ENCODE measurements around the gene LRRK1.

Gene LRRK1

DNA sequence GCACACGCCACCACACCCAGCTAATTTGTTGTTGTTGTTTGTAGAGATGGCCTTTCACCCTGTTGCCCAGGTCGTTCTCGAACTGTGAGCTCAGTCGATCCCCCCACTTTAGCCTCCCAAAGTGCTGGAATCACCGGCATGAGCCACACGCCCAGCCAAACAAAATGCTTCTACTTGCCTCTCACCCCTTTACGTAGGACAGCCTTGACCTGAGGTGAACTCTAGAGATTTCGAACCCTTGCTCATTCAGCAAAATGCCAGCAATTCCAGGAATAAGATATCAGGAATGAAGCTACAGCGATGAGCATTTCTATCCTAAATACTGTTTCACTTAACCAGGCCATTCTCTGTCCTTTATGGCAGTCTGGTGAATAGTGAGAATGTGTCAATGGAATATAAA lies 135.0 kb downstream of the LRRK1 start:
- WGBS (ENCODE audit: extremely low coverage, insufficient coverage, low lambda C conversion rate), result no CpG with 5 or more reads among the region's 9 CpGs
- no peak for DNase-seq
- H2BK5ac ChIP-seq (ENCODE audit: low read length), result no peak overlapping the region

GRCh38 chr15:101054991-101055390 lies 135.8 kb downstream of the LRRK1 start:
- no CpG with 5 or more reads among the region's 12 CpGs for WGBS (ENCODE audit: extremely low coverage, insufficient coverage, low lambda C conversion rate)
- no peaks in the 10 kb centered on the region for H3K36me3 ChIP-seq (ENCODE audit: control insufficient read depth, insufficient read depth, low read length)

More for the DNA sequence above, 135.0 kb downstream of the LRRK1 start:
- no peak overlapping the region for H3K4me3 ChIP-seq (ENCODE audit: low read length)
- H3K27me3 ChIP-seq (ENCODE audit: insufficient read depth, low read length, poor library complexity), result no peaks in the 10 kb centered on the region
- no peak overlapping the region for H3K27ac ChIP-seq (ENCODE audit: low read depth, low read length)
- no peak overlapping the region for H4K5ac ChIP-seq (ENCODE audit: low read length)
- no peaks in the 10 kb centered on the region for H3K79me2 ChIP-seq (ENCODE audit: control insufficient read depth, insufficient read depth, low read length)
- no peak overlapping the region for H4K8ac ChIP-seq (ENCODE audit: low read depth, low read length)
- no peaks in the 10 kb centered on the region for H3K36me3 ChIP-seq (ENCODE audit: control insufficient read depth, insufficient read depth, low read length)
- no peak overlapping the region for H2AK5ac ChIP-seq (ENCODE audit: low read length)
- H2BK120ac ChIP-seq (ENCODE audit: low read depth, low read length), result no peak overlapping the region
- H3K4me1 ChIP-seq (ENCODE audit: control insufficient read depth, low read depth, low read length), result no peaks in the 10 kb centered on the region
- no peak overlapping the region for H3K9ac ChIP-seq (ENCODE audit: low read length)
- H3K4me2 ChIP-seq (ENCODE audit: low read length), result no peak overlapping the region
- H2BK15ac ChIP-seq (replicated peaks; ENCODE audit: low read depth), result no peak overlapping the region
- H3K4ac ChIP-seq (ENCODE audit: low read depth, low read length), result no peak overlapping the region
- no peak overlapping the region for H3K56ac ChIP-seq (ENCODE audit: low read length)
- H3K18ac ChIP-seq (ENCODE audit: low read length), result no peak overlapping the region
- H3K79me1 ChIP-seq (ENCODE audit: low read length), result no peaks in the 10 kb centered on the region
- H3K23ac ChIP-seq (ENCODE audit: low read length), result no peak overlapping the region

DNA sequence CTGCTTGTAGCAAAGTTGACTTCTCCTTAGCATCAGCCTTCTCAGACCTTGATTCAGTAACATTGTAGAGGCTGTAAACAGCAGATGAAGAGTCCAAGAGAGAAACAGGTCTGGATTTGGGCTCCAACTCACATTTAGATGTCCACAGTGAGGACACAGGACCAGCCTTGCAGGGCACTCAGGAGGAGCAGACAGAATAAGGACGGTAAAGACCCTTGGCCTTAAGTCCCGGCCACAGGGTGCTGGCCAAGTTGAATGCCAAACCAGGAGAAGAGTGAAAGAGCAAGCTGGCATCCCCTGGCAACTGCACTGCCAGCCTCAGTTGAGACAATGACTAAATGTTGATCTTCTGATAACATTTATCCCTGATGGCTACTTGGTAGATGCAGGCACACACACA lies 136.3 kb downstream of the LRRK1 start:
- no peak overlapping the region for H2BK120ac ChIP-seq (ENCODE audit: low read depth, low read length)
- no peak overlapping the region for H2BK15ac ChIP-seq (replicated peaks; ENCODE audit: low read depth)
- no peak overlapping the region for H3K4me2 ChIP-seq (ENCODE audit: low read length)
- H3K4me3 ChIP-seq (ENCODE audit: low read length), result no peak overlapping the region
- H3K36me3 ChIP-seq (ENCODE audit: control insufficient read depth, insufficient read depth, low read length), result no peaks in the 10 kb centered on the region
- H4K5ac ChIP-seq (ENCODE audit: low read length), result no peak overlapping the region
- no peak overlapping the region for H3K4ac ChIP-seq (ENCODE audit: low read depth, low read length)
- H4K8ac ChIP-seq (ENCODE audit: low read depth, low read length), result no peak overlapping the region
- no peaks in the 10 kb centered on the region for H3K79me1 ChIP-seq (ENCODE audit: low read length)
- no peaks in the 10 kb centered on the region for H3K27me3 ChIP-seq (ENCODE audit: insufficient read depth, low read length, poor library complexity)
- DNase-seq, result no peak
- H3K27ac ChIP-seq (ENCODE audit: low read depth, low read length), result no peak overlapping the region
- H3K56ac ChIP-seq (ENCODE audit: low read length), result no peak overlapping the region
- no peak overlapping the region for H3K18ac ChIP-seq (ENCODE audit: low read length)
- no peak overlapping the region for H3K23ac ChIP-seq (ENCODE audit: low read length)
- no peak overlapping the region for H2AK5ac ChIP-seq (ENCODE audit: low read length)
- H3K9ac ChIP-seq (ENCODE audit: low read length), result no peak overlapping the region
- H3K4me1 ChIP-seq (ENCODE audit: control insufficient read depth, low read depth, low read length), result no peaks in the 10 kb centered on the region
- H2BK5ac ChIP-seq (ENCODE audit: low read length), result no peak overlapping the region
- no CpG with 5 or more reads among the region's 2 CpGs for WGBS (ENCODE audit: extremely low coverage, insufficient coverage, low lambda C conversion rate)
- no peaks in the 10 kb centered on the region for H3K79me2 ChIP-seq (ENCODE audit: control insufficient read depth, insufficient read depth, low read length)

More at GRCh38 chr15:101054991-101055390, 135.8 kb downstream of the LRRK1 start:
- Histone ChIP-seq H4K5ac (ENCODE audit: low read length) (no peak overlapping the region), H3K27me3 (ENCODE audit: insufficient read depth, low read length, poor library complexity) (no peaks in the 10 kb centered on the region), H3K9ac (ENCODE audit: low read length) (no peak overlapping the region), H2BK120ac (ENCODE audit: low read depth, low read length) (no peak overlapping the region), H3K27ac (ENCODE audit: low read depth, low read length) (no peak overlapping the region), H3K4me1 (ENCODE audit: control insufficient read depth, low read depth, low read length) (no peaks in the 10 kb centered on the region), H3K4ac (ENCODE audit: low read depth, low read length) (no peak overlapping the region), H3K79me1 (ENCODE audit: low read length) (no peaks in the 10 kb centered on the region), H2BK5ac (ENCODE audit: low read length) (no peak overlapping the region), H3K18ac (ENCODE audit: low read length) (no peak overlapping the region), H3K4me3 (ENCODE audit: low read length) (no peak overlapping the region), H2BK15ac (replicated peaks; ENCODE audit: low read depth) (no peak overlapping the region), H3K56ac (ENCODE audit: low read length) (no peak overlapping the region), H4K8ac (ENCODE audit: low read depth, low read length) (no peak overlapping the region), H3K79me2 (ENCODE audit: control insufficient read depth, insufficient read depth, low read length) (no peaks in the 10 kb centered on the region), H2AK5ac (ENCODE audit: low read length) (no peak overlapping the region), H3K23ac (ENCODE audit: low read length) (no peak overlapping the region), H3K4me2 (ENCODE audit: low read length) (no peak overlapping the region)
- DNase-seq, result no peak

- H3K18ac ChIP-seq (ENCODE audit: low read length), result no peak overlapping the region
- no peak overlapping the region for H2BK15ac ChIP-seq (replicated peaks; ENCODE audit: low read depth)
- H3K23ac ChIP-seq (ENCODE audit: low read length), result no peak overlapping the region
- no peak overlapping the region for H4K8ac ChIP-seq (ENCODE audit: low read depth, low read length)
- no peak overlapping the region for H2BK5ac ChIP-seq (ENCODE audit: low read length)
- no peak overlapping the region for H3K4me3 ChIP-seq (ENCODE audit: low read length)
- H3K27me3 ChIP-seq (ENCODE audit: insufficient read depth, low read length, poor library complexity), result no peaks in the 10 kb centered on the region
- H3K79me1 ChIP-seq (ENCODE audit: low read length), result no peaks in the 10 kb centered on the region
- no peak for DNase-seq
- H3K4me2 ChIP-seq (ENCODE audit: low read length), result no peak overlapping the region
- no peaks in the 10 kb centered on the region for H3K79me2 ChIP-seq (ENCODE audit: control insufficient read depth, insufficient read depth, low read length)
- H3K36me3 ChIP-seq (ENCODE audit: control insufficient read depth, insufficient read depth, low read length), result no peaks in the 10 kb centered on the region
- H4K5ac ChIP-seq (ENCODE audit: low read length), result no peak overlapping the region
- no peak overlapping the region for H2BK120ac ChIP-seq (ENCODE audit: low read depth, low read length)
- H2AK5ac ChIP-seq (ENCODE audit: low read length), result no peak overlapping the region
- no peak overlapping the region for H3K56ac ChIP-seq (ENCODE audit: low read length)
- no peak overlapping the region for H3K27ac ChIP-seq (ENCODE audit: low read depth, low read length)
- H3K4me1 ChIP-seq (ENCODE audit: control insufficient read depth, low read depth, low read length), result no peaks in the 10 kb centered on the region
- no CpG with 5 or more reads among the region's 15 CpGs for WGBS (ENCODE audit: extremely low coverage, insufficient coverage, low lambda C conversion rate)
- no peak overlapping the region for H3K9ac ChIP-seq (ENCODE audit: low read length)
- H3K4ac ChIP-seq (ENCODE audit: low read depth, low read length), result no peak overlapping the region
Observed at GRCh38 chr15:101056366-101057334, 137.5 kb downstream of the LRRK1 start.

- Histone ChIP-seq H3K79me1 (ENCODE audit: low read length) (no peaks in the 10 kb centered on the region), H3K79me2 (ENCODE audit: control insufficient read depth, insufficient read depth, low read length) (no peaks in the 10 kb centered on the region), H4K5ac (ENCODE audit: low read length) (no peak overlapping the region), H3K9ac (ENCODE audit: low read length) (no peak overlapping the region), H2BK15ac (replicated peaks; ENCODE audit: low read depth) (no peak overlapping the region), H2BK120ac (ENCODE audit: low read depth, low read length) (no peak overlapping the region), H3K4me3 (ENCODE audit: low read length) (no peak overlapping the region), H3K23ac (ENCODE audit: low read length) (no peak overlapping the region), H2AK5ac (ENCODE audit: low read length) (no peak overlapping the region), H3K4me1 (ENCODE audit: control insufficient read depth, low read depth, low read length) (peaks cover 3% of the 10 kb centered on the region), H3K27me3 (ENCODE audit: insufficient read depth, low read length, poor library complexity) (no peaks in the 10 kb centered on the region), H3K36me3 (ENCODE audit: control insufficient read depth, insufficient read depth, low read length) (no peaks in the 10 kb centered on the region), H3K4me2 (ENCODE audit: low read length) (no peak overlapping the region), H3K56ac (ENCODE audit: low read length) (no peak overlapping the region), H3K18ac (ENCODE audit: low read length) (no peak overlapping the region), H2BK5ac (ENCODE audit: low read length) (no peak overlapping the region), H3K27ac (ENCODE audit: low read depth, low read length) (no peak overlapping the region), H3K4ac (ENCODE audit: low read depth, low read length) (no peak overlapping the region), H4K8ac (ENCODE audit: low read depth, low read length) (no peak overlapping the region)
- DNase-seq, result no peak
- no CpG with 5 or more reads among the region's 14 CpGs for WGBS (ENCODE audit: extremely low coverage, insufficient coverage, low lambda C conversion rate)
Observed at GRCh38 chr15:101057841-101058407, 138.8 kb downstream of the LRRK1 start.

Measured in mesendoderm (in vitro differentiated cells).